GM12878 (cell line): ENCODE results near the gene TRAIP. TPM values are rescaled to one million over a fixed set of nuclear protein-coding genes. Genes with fewer than 3 reads are reported as not detected.

ENCODE experiments used
- ATAC-seq: fragments of 200-7000 bp; cut with Tn5 transposase; 3 replicates; pipeline ENCODE4 v1.9.1; 2020; ENCODE audit warnings: mild to moderate bottlenecking, moderate library complexity
- BruUV-seq: library from RNA; stranded (reverse); fragments of 400-500 nt; replicated peaks from 2 replicates; lab custom pipeline; 2021; lab: Mats Ljungman, UMichigan
- CTCF ChIA-PET: fragments of 300-600 bp; sonication (Branson Sonifier 250); formaldehyde crosslinking; extraction: SDS; loops from one replicate; lab custom pipeline; 2021; ENCODE audit warnings: inconsistent platforms; lab: Yijun Ruan, JAX
- POLR2A ChIA-PET: fragments of 350-600 bp; formaldehyde crosslinking; extraction: SDS; loops from one replicate; lab custom pipeline; 2021; ENCODE audit warnings: inconsistent platforms; lab: Charles Lee
- RAD21 ChIA-PET: fragments of 300-600 bp; sonication (Branson Sonifier 250); formaldehyde crosslinking; loops from one replicate; lab custom pipeline; 2023; ENCODE audit warnings: antibody characterized with exemption; ENCODE audit not compliant: unreplicated experiment; lab: Charles Lee
- SMC1A ChIA-PET: fragments of 300-600 bp; sonication (Branson Sonifier 250); formaldehyde crosslinking; loops from one replicate; lab custom pipeline; 2023; ENCODE audit not compliant: unreplicated experiment, uncharacterized antibody; lab: Charles Lee
- DNase-seq: peaks from one replicate; pipeline ENCODE4 v3.0.0-alpha.2; 2011; ENCODE audit warnings: low read depth, low spot score
- FAIRE-seq: peaks from 3 replicates; lab custom pipeline; 2011; peaks lifted over from hg19 to GRCh38; lab: Jason Lieb, UNC
- H2AFZ ChIP-seq: 2 replicates; pipeline ENCODE4 v1.6.0; 2011; ENCODE audit warnings: low read depth, low read length, control low read depth; ENCODE audit not compliant: control insufficient read depth
- H3K27ac ChIP-seq: 2 replicates; pipeline ENCODE4 v1.5.1; 2011; ENCODE audit warnings: control low read depth; ENCODE audit not compliant: control insufficient read depth, insufficient read depth
- H3K27me3 ChIP-seq, 2 experiments: replicated peaks in 1 of 2; 2 replicates each; pipeline versions ENCODE4 v1.6.0 to v1.6.1; 2011; ENCODE audit warnings: low read length in 1 of 2; ENCODE audit not compliant: control insufficient read depth in 2 of 2, insufficient read depth in 2 of 2
- H3K36me3 ChIP-seq, 2 experiments: 2 replicates each; pipeline ENCODE4 v1.5.1; 2011; ENCODE audit warnings: low read length in 1 of 2; ENCODE audit not compliant: control insufficient read depth in 2 of 2, insufficient read depth in 2 of 2
- H3K4me1 ChIP-seq: 2 replicates; pipeline ENCODE4 v1.6.1; 2011; ENCODE audit warnings: mild to moderate bottlenecking, low read length, moderate library complexity, mixed read lengths; ENCODE audit not compliant: control insufficient read depth, insufficient read depth
- H3K4me2 ChIP-seq: 2 replicates; pipeline ENCODE4 v1.6.0; 2011; ENCODE audit warnings: control low read depth; ENCODE audit not compliant: control insufficient read depth, insufficient read depth
- H3K4me3 ChIP-seq: fragments of 200-600 bp; sonication (generic); 2 replicates; pipeline ENCODE4 v1.5.1; 2016
- H3K79me2 ChIP-seq: 2 replicates; pipeline ENCODE4 v1.6.0; 2011; ENCODE audit warnings: low read length; ENCODE audit not compliant: control insufficient read depth, insufficient read depth
- H3K9ac ChIP-seq: 2 replicates; pipeline ENCODE4 v1.8.0; 2011; ENCODE audit warnings: low read length, control low read depth, mixed read lengths; ENCODE audit not compliant: control insufficient read depth, insufficient read depth
- H3K9me3 ChIP-seq: replicated peaks from 3 replicates; pipeline ENCODE4 v1.5.1; 2011; ENCODE audit warnings: mild to moderate bottlenecking, low read length; ENCODE audit not compliant: control insufficient read depth, insufficient read depth
- H4K20me1 ChIP-seq: 2 replicates; pipeline ENCODE4 v1.6.0; 2011; ENCODE audit not compliant: control insufficient read depth, insufficient read depth
- EP300 ChIP-seq, 2 experiments: fragments of 150-350 bp in 1 of 2; IDR thresholded peaks; 2 replicates each; pipeline ENCODE4 v1.6.1; 2011 to 2012; ENCODE audit warnings: low read depth in 2 of 2, low read length in 2 of 2, borderline replicate concordance in 1 of 2, improper control_type of control experiment in 1 of 2, inconsistent platforms in 1 of 2; ENCODE audit not compliant: control insufficient read depth in 1 of 2
- WGBS: methylation state at CpG from one replicate; pipeline ENCODE4 v1.1.6; 2016; ENCODE audit warnings: low lambda C conversion rate; ENCODE audit not compliant: insufficient replicate concordance, insufficient coverage; ENCODE audit errors: missing lambda C conversion rate; 5-methylcytosine and 5-hydroxymethylcytosine counted together
- in situ Hi-C: fragments of 300-500 bp; cut with MboI; formaldehyde crosslinking; loops from 9 replicates; pipeline ENCODE4 v1.14.3; 2018; ENCODE audit warnings: mixed read lengths
- intact Hi-C: fragments of 100-400 bp; cut with micrococcal nuclease; formaldehyde crosslinking; loops from one replicate; pipeline ENCODE4 v1.14.2; 2022; ENCODE audit not compliant: unreplicated experiment
- polyA plus RNA-seq, 11 experiments: library from polyadenylated mRNA; depleted of rRNA in 4 of 11; unstranded in 6 of 11; stranded (reverse) in 5 of 11; fragments of >200 nt; fragmentation: Nextera tagmentation in 4 of 11; fragmentation: Illumina TruSeq in 1 of 11; extraction: Ambion mirVana in 4 of 11; extraction: Trizol in 1 of 11; gene quantifications; 1 replicate in 1 of 11; 2 replicates in 10 of 11; pipeline versions ENCODE4 v1.2.1 to v1.2.3, GENCODE V29; 2011 to 2016; ENCODE audit warnings: inconsistent platforms in 2 of 11, missing spikeins in 2 of 11, low read depth in 1 of 11
- total RNA-seq, 4 experiments: library from RNA; depleted of rRNA in 3 of 4; stranded (reverse); fragments of >200 nt in 3 of 4; fragmentation: Illumina TruSeq in 1 of 4; extraction: Trizol in 1 of 4; gene quantifications; 2 replicates each; pipeline versions ENCODE4 v1.2.1 to v1.2.3, GENCODE V29; 2013 to 2021
- TF ChIP-seq, protein P1 (sequence below): IDR thresholded peaks from 2 replicates; pipeline ENCODE4 v1.6.1; 2012; ENCODE audit warnings: mild to moderate bottlenecking, low read depth, low read length

TRAIP gene
- total and polyA plus RNA-seq, 10 of the 15 experiments (the other 5 are each of a cell fraction or from before 2014, with no cell fraction given): 15.9 to 37.0 (median 23.1) TPM

DNA sequence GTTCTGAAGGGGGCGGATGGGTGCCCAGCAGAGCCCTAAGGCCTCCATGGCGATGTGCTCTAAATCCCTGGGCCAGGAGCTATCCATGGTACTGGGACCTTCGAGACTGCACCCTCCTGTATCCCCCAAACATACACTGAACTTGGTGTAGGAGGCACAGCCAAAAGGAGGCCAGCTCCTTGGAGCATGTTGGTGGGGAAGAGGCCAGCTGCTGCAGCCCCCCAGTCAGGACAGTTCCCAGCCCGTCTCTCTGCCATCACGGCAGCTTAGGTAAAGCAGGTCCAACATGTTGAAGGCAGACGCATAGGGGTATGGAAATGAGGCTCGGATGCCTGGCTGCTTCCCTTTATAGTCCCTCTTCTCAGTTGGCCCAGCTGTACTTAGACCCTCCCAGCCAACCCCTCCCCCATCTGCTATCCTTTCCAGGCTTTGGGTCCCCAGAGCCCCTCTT, 11.5 kb upstream of the TRAIP start:
- H3K9me3 ChIP-seq: no peaks in the 10 kb centered on the region
- peaks cover 5 to 11% of the 10 kb centered on the region in 2 experiments; a peak in 3 of 4 replicates for H3K27me3 ChIP-seq
- no TSS peak for BruUV-seq
- no peak overlapping the region for H3K9ac ChIP-seq
- ChIA-PET POLR2A (interaction anchor here (0.6 kb wide), 1 partner anchor 79 kb away, joined by 3 read pairs; no protein-coding TSS in a partner anchor), RAD21 (no interaction called here), CTCF (no interaction called here), SMC1A (interaction anchor here (1.2 to 2.5 kb wide), 2 partner anchors 12 to 41 kb away, joined by 3 to 8 read pairs; partner anchors contain the start of gene TRAIP)
- no peak overlapping the region for H3K4me3 ChIP-seq
- no peaks in the 10 kb centered on the region for H3K36me3 ChIP-seq
- intact Hi-C loops: no loop called here
- no peaks in the 10 kb centered on the region for H3K79me2 ChIP-seq
- in situ Hi-C loops: no loop called here
- peak; percentile 53; the same call in 2 of the 3 replicates for ATAC-seq
- no peak overlapping the region for H2AFZ ChIP-seq
- H3K4me2 ChIP-seq: no peak overlapping the region
- no peak for DNase-seq
- 17% methylated on average over 7 of the region's 7 CpGs for WGBS
- no peak for TF ChIP-seq EP300 (IDR thresholded peaks at IDR 0.05; ENCODE audit: borderline replicate concordance in 1 of 2, control insufficient read depth in 1 of 2, low read depth in 2 of 2, low read length in 2 of 2)
- TF ChIP-seq, protein P1, sequence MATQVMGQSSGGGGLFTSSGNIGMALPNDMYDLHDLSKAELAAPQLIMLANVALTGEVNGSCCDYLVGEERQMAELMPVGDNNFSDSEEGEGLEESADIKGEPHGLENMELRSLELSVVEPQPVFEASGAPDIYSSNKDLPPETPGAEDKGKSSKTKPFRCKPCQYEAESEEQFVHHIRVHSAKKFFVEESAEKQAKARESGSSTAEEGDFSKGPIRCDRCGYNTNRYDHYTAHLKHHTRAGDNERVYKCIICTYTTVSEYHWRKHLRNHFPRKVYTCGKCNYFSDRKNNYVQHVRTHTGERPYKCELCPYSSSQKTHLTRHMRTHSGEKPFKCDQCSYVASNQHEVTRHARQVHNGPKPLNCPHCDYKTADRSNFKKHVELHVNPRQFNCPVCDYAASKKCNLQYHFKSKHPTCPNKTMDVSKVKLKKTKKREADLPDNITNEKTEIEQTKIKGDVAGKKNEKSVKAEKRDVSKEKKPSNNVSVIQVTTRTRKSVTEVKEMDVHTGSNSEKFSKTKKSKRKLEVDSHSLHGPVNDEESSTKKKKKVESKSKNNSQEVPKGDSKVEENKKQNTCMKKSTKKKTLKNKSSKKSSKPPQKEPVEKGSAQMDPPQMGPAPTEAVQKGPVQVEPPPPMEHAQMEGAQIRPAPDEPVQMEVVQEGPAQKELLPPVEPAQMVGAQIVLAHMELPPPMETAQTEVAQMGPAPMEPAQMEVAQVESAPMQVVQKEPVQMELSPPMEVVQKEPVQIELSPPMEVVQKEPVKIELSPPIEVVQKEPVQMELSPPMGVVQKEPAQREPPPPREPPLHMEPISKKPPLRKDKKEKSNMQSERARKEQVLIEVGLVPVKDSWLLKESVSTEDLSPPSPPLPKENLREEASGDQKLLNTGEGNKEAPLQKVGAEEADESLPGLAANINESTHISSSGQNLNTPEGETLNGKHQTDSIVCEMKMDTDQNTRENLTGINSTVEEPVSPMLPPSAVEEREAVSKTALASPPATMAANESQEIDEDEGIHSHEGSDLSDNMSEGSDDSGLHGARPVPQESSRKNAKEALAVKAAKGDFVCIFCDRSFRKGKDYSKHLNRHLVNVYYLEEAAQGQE: peak; percentile 94
- no peak overlapping the region for H3K27ac ChIP-seq
- no peaks in the 10 kb centered on the region for H3K4me1 ChIP-seq
- no peaks in the 10 kb centered on the region for H4K20me1 ChIP-seq
- FAIRE-seq: no peak
